GM23338 (cell line): Measurements from ENCODE around the gene FN1.

ENCODE experiments used
- EZH2phosphoT487 ChIP-seq: fragments of 200-600 bp; sonication (generic); IDR thresholded peaks from one replicate; pipeline ENCODE4 v1.8.1; 2018; ENCODE audit warnings: antibody characterized with exemption; ENCODE audit not compliant: unreplicated experiment
- TF ChIP-seq, protein P1 (sequence below): IDR thresholded peaks from one replicate; pipeline ENCODE4 v1.6.1; 2018; ENCODE audit warnings: antibody characterized with exemption; ENCODE audit not compliant: unreplicated experiment

DNA sequence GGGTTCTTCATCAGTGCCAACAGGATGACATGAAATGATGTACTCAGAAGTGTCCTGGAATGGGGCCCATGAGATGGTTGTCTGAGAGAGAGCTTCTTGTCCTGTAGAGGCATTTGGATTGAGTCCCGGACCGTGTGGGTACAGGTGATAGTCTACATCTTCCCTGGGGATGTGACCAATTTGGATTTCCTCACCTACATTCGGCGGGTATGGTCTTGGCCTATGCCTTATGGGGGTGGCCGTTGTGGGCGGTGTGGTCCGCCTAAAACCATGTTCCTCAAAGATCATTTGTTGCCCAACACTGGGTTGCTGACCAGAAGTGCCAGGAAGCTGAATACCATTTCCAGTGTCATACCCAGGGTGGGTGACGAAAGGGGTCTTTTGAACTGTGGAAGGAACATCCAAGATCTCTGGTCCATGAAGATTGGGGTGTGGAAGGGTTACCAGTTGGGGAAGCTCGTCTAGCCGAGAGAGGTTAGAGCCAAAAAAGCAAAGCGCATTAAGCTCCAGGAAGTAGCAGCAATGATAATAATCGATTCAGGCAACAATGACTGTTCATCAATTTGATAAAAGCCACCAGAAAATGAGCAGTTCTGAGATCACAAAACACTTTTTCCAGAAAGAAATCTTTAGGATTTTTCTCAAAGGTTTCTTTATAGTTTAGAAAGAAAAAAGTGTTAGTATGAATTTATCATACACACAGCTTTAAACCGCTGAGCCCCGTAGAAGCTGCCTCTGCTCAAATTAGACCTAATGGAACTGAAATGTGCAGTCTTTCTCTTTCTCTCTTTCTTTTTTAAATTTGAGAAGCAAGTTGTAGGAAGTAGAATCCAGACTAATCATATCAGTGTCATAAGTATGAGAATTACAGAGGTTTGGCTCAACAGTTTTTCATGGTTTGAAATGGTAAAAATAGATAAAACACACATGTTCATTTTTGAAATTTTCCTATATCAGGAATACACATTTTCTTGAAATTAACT lies 63.7 kb downstream of the FN1 start:
- no peak for TF ChIP-seq EZH2phosphoT487
- TF ChIP-seq, protein P1, sequence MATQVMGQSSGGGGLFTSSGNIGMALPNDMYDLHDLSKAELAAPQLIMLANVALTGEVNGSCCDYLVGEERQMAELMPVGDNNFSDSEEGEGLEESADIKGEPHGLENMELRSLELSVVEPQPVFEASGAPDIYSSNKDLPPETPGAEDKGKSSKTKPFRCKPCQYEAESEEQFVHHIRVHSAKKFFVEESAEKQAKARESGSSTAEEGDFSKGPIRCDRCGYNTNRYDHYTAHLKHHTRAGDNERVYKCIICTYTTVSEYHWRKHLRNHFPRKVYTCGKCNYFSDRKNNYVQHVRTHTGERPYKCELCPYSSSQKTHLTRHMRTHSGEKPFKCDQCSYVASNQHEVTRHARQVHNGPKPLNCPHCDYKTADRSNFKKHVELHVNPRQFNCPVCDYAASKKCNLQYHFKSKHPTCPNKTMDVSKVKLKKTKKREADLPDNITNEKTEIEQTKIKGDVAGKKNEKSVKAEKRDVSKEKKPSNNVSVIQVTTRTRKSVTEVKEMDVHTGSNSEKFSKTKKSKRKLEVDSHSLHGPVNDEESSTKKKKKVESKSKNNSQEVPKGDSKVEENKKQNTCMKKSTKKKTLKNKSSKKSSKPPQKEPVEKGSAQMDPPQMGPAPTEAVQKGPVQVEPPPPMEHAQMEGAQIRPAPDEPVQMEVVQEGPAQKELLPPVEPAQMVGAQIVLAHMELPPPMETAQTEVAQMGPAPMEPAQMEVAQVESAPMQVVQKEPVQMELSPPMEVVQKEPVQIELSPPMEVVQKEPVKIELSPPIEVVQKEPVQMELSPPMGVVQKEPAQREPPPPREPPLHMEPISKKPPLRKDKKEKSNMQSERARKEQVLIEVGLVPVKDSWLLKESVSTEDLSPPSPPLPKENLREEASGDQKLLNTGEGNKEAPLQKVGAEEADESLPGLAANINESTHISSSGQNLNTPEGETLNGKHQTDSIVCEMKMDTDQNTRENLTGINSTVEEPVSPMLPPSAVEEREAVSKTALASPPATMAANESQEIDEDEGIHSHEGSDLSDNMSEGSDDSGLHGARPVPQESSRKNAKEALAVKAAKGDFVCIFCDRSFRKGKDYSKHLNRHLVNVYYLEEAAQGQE = no peak
